Skeletal muscle tissue (tissue), 4 donors: Measurements from ENCODE around the gene MORN1. TPM values are rescaled to one million over a fixed set of nuclear protein-coding genes. Genes with fewer than 3 reads are reported as not detected.
"Not testable (repeated sequence)": the region's sequence is repeated elsewhere in the genome, so short reads cannot be mapped to it uniquely, and the experiment has no call there.

ENCODE experiments used
- H3K27ac ChIP-seq: one replicate; pipeline ENCODE4 v1.7.0; 2013; ENCODE audit warnings: mild to moderate bottlenecking, low read depth, low read length, inconsistent platforms
- H3K27me3 ChIP-seq, 3 donors: one replicate each; pipeline ENCODE4 v1.7.0; 2013; ENCODE audit warnings: low read length in 3 of 3; ENCODE audit not compliant: control insufficient read depth in 3 of 3, insufficient read depth in 3 of 3
- H3K36me3 ChIP-seq, 3 donors: one replicate each; pipeline ENCODE4 v1.7.0; 2013; ENCODE audit warnings: low read length in 3 of 3; ENCODE audit not compliant: control insufficient read depth in 3 of 3, insufficient read depth in 3 of 3
- H3K4me1 ChIP-seq, 3 donors: one replicate each; pipeline ENCODE4 v1.7.0; 2013; ENCODE audit warnings: low read length in 3 of 3, mild to moderate bottlenecking in 3 of 3; ENCODE audit not compliant: control insufficient read depth in 3 of 3, insufficient read depth in 3 of 3
- H3K4me3 ChIP-seq, 3 donors: one replicate each; pipeline ENCODE4 v1.7.0; 2013; ENCODE audit warnings: low read length in 3 of 3
- H3K9ac ChIP-seq, 3 donors: one replicate each; pipeline ENCODE4 v1.7.0; 2013; ENCODE audit warnings: low read length in 3 of 3, mild to moderate bottlenecking in 3 of 3, moderate library complexity in 2 of 3, low read depth in 1 of 3
- H3K9me3 ChIP-seq, 3 donors: one replicate each; pipeline ENCODE4 v1.7.0; 2013; ENCODE audit warnings: low read length in 3 of 3; ENCODE audit not compliant: control insufficient read depth in 3 of 3
- total RNA-seq: library from RNA; depleted of rRNA; stranded (reverse); fragments of >200 nt; gene quantifications from one replicate; pipeline ENCODE4 v1.2.3, GENCODE V29; 2014
- donor health status: Osteomylitis.

MORN1 gene
- total RNA-seq, 1 donor from 2014 or later: 4.2 TPM

DNA sequence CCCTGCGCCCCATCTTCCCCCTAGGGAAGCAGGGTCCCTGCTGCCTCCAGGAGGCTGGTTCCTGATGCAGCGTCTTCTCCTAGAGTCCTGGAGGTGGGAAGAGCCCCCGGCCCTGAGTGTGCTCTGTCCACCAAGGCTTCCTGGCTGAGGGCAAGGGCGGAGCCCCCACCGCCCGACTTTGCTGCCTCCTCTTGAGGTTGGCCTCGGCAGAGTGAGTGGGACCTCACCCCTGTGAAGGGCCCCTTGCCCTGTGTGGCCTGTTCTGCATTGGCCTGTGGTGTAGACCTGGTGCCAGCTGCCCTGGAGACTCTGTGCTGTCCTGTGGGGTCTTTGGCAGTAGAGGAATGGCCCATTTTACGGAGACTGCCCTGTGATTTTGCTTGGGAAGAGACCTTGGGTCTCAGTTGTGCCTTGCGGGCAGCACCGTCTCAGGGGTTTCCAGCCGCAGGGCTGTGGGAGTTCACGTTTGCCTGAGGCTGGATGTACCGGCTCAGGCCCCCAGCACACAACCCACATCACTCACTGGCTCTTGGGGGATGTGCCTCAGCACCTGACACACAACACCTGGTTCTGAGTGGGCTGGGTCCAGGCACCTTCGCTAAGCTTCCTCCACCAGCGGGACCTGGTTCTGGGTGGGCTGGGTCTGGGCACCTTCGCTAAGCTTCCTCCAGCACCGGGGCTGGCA lies 89.6 kb downstream of the MORN1 start:
- Histone ChIP-seq H3K27ac (peak overlapping the region; percentile 56), H3K27me3 (no peaks in the 10 kb centered on the region), H3K4me3 (no peak overlapping the region), H3K36me3 (peaks cover 19 to 24% (median 20%) of the 10 kb centered on the region in 3 donors), H3K4me1 (peaks cover 33 to 45% (median 36%) of the 10 kb centered on the region in 3 donors), H3K9me3 (no peaks in the 10 kb centered on the region), H3K9ac (peak overlapping the region in 1 of 3 donors; percentile 16)

DNA sequence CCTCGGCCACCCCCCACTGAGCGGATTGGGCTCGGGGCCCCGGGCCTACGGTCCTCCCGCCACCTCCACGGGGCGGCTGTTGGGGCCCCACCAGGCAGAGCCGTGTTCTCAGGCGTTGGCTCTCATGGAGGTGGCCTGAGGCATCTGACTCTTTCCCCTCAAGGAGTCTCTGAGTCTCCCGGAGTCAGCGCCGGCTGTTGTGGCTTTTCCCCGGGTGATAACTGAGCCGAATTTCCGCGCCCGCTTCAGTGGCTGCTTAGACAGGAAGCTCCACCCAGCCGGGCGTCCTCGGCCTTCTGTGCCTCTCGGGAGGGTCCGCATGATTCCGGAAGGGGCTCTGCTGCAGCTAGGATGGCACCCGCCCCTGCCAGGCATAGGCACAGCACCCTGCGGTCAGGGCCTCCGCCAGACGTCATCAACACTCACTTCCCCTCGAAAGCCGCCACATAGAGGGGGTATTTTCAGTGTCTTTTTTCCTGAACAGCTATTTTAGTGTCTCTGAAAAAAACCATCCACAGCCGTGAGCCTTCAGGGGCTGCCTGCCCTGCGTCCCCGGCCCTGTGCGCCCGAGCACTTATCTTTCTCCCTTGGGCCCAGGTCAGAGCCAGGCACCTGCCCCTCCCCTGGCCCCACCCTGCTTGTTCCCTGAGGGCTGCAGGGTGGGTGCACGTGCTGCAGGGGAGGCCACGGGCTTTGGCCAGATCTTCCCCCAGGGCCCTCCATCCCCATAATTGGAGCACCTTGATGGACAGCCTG lies 90.3 kb downstream of the MORN1 start:
- H3K36me3 ChIP-seq: peaks cover 16 to 22% (median 18%) of the 10 kb centered on the region in 3 donors
- H3K27ac ChIP-seq: peak overlapping the region; percentile 56
- no peaks in the 10 kb centered on the region for H3K27me3 ChIP-seq
- no peaks in the 10 kb centered on the region for H3K9me3 ChIP-seq
- H3K4me3 ChIP-seq: peak overlapping the region in 1 of 3 donors; percentile 43
- peaks cover 33 to 45% (median 36%) of the 10 kb centered on the region in 3 donors for H3K4me1 ChIP-seq
- H3K9ac ChIP-seq: peak overlapping the region in 2 of 3 donors; percentile 16 to 38

DNA sequence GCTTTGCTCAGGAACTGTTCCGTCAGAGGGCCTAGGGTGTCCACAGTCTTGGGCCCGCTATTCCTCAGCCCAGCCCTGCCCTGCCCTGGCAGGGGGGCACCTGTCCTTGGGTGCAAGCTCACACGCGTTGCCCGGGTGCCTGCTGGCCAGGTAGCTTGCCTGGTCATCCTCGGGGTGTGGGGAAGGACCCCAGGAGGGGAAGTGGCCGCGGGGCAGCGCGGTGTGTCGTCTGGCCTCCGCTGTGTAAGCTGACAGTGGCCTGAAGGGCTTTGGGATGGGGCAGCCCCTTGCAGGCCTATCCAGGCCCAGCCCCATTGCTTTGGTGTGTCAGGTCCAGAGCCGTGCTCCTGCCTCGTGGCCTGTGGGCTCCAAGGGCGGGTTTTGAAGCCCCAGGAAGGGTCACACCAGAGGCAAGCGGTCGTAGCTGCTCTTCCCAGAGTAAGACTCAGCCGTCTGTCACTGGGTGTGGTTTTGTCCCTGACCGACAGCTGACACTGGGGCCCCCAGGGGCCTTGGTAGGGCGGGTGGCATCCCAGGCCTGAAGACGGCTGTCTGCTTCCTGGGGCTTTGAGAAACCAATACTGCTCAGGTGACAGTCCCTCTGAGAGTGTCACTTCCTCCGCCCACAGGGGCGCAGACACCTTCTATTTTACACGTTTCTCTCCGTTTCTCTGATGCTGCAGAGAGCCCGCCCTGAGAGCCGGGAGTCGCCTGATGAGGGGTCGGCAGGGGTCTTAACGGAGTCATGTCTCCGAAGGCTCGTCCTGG lies 91.2 kb downstream of the MORN1 start:
- no peaks in the 10 kb centered on the region for H3K9me3 ChIP-seq
- peak overlapping the region; percentile 56 for H3K27ac ChIP-seq
- no peaks in the 10 kb centered on the region for H3K27me3 ChIP-seq
- H3K4me3 ChIP-seq: peak overlapping the region in 2 of 3 donors; percentile 29 to 43
- H3K9ac ChIP-seq: peak overlapping the region in 2 of 3 donors; percentile 38 to 50
- peaks cover 36 to 45% (median 36%) of the 10 kb centered on the region in 3 donors for H3K4me1 ChIP-seq
- peaks cover 15 to 18% (median 17%) of the 10 kb centered on the region in 3 donors for H3K36me3 ChIP-seq

DNA sequence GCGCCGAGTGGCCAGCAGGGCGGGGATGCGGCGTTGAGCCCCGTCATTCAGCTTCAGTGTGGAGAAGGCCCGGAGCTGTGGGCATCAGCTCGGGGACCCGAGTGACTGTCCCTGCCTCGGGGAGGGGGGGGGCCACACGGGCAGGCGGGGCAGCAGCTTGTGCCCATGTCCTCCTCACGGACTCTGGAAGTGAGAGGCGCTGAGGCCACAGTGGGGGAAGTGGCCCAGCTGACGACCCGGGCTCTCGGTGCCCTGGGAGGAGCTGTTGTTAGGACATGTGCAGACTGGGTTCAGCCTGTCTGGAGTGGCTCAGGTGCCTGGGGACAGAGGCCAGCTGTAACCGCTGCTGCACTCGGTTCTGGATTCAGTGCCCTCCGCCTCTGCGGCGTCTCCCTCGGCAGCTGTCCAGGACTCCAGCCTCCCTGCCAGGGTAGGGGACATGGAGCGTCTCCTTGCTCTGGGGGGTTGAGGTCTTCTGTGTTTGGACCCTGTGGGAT lies 92.2 kb downstream of the MORN1 start:
- peaks cover 41 to 55% (median 43%) of the 10 kb centered on the region in 3 donors for H3K4me1 ChIP-seq

GRCh38 chr1:2298685-2299084 lies 92.7 kb downstream of the MORN1 start:
- Histone ChIP-seq H3K27me3 (no peaks in the 10 kb centered on the region), H3K27ac (no peak overlapping the region), H3K36me3 (peaks cover 6 to 7% (median 7%) of the 10 kb centered on the region in 3 donors), H3K9me3 (no peaks in the 10 kb centered on the region), H3K4me3 (no peak overlapping the region), H3K4me1 (peaks cover 45 to 59% (median 48%) of the 10 kb centered on the region in 3 donors), H3K9ac (peak overlapping the region in 1 of 3 donors; percentile 50)

More for the DNA sequence above, 92.2 kb downstream of the MORN1 start:
- H3K27me3 ChIP-seq: no peaks in the 10 kb centered on the region
- H3K9ac ChIP-seq: peak overlapping the region in 1 of 3 donors; percentile 50
- peak overlapping the region in 1 of 3 donors; percentile 6 for H3K4me3 ChIP-seq
- no peaks in the 10 kb centered on the region for H3K9me3 ChIP-seq
- peak overlapping the region; percentile 3 for H3K27ac ChIP-seq
- H3K36me3 ChIP-seq: peaks cover 7 to 8% (median 8%) of the 10 kb centered on the region in 3 donors

DNA sequence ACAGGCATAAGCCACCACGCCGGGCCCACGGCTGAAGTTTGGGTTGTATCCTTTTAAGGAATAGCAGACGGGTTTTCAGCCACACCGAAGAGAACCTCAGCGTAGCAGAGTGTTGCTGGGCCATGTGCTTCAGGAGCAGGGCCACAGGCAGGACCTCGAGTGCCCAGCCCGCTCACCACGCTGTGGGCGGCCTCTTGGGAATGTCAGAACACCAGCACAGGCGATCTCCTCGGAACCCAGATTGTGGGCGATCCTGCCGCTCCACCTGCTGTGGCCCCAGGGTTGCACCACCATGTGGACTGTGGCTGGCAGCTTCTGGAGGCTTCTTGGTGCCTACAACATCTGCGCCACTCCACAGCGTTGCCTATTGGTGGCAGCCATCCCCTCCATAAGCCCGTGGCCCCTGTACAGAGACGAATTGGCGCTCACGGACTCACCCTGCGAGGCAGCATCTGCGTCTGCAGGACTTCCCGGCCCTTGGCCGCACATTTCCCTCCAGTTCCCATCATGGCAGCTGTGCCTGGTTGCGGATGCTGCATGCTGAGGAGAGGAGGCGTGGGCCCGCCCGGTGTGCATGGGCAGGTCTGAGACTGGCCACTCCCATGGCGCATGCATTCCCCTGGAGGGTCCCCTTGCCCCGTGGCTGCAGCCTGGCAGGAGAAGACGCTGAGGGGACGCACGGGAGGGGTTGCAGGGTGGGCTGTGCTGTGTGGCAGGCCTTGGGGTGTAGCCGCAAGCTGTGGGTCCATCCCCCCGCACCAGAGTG lies 93.9 kb downstream of the MORN1 start:
- Histone ChIP-seq H3K27me3 (no peaks in the 10 kb centered on the region), H3K9ac (no peak overlapping the region), H3K4me3 (no peak overlapping the region), H3K36me3 (peaks cover 0 to 3% (median 0%) of the 10 kb centered on the region in 3 donors), H3K27ac (no peak overlapping the region), H3K4me1 (peaks cover 50 to 68% (median 52%) of the 10 kb centered on the region in 3 donors), H3K9me3 (no peaks in the 10 kb centered on the region)

DNA sequence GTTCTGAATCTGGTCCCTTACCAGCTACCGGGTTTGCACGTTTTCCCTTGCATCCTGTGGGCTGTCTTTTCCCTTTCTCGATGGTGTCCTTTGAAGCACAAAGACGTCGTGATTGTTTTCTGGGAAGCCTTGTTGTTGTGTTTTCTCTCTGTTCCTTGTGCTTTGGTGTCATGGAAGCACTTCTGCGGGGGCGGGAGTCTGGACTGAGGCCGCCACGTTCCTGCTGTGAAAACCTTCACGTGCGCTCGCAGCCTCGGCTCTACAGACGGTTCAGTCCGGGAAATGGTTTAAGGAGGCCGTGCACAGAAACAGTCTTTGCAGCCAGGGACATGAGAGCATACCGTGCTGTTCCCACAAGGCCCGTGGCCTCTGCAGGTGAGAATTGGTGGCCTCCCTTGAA lies 94.7 kb downstream of the MORN1 start:
- H3K27ac ChIP-seq: no peak overlapping the region
- H3K4me3 ChIP-seq: no peak overlapping the region
- H3K9ac ChIP-seq: no peak overlapping the region
- peaks cover 52 to 68% (median 55%) of the 10 kb centered on the region in 3 donors for H3K4me1 ChIP-seq
- no peaks in the 10 kb centered on the region for H3K9me3 ChIP-seq
- no peaks in the 10 kb centered on the region for H3K27me3 ChIP-seq
- H3K36me3 ChIP-seq: peaks cover 0 to 3% (median 0%) of the 10 kb centered on the region in 3 donors

GRCh38 chr1:2296211-2296610 lies 95.1 kb downstream of the MORN1 start:
- not testable (repeated sequence) for H3K36me3 ChIP-seq, H3K9me3 ChIP-seq, H3K9ac ChIP-seq, H3K4me3 ChIP-seq, H3K27me3 ChIP-seq, H3K27ac ChIP-seq
- peaks cover 54 to 67% (median 55%) of the 10 kb centered on the region in 3 donors for H3K4me1 ChIP-seq

- H3K27ac ChIP-seq: no peak overlapping the region
- peaks cover 57 to 68% (median 59%) of the 10 kb centered on the region in 3 donors for H3K4me1 ChIP-seq
- no peaks in the 10 kb centered on the region for H3K27me3 ChIP-seq
- H3K9me3 ChIP-seq: no peaks in the 10 kb centered on the region
- H3K9ac ChIP-seq: no peak overlapping the region
- H3K4me3 ChIP-seq: no peak overlapping the region
- H3K36me3 ChIP-seq: peaks cover 0 to 3% (median 0%) of the 10 kb centered on the region in 3 donors
These were observed 95.8 kb downstream of the MORN1 start for GRCh38 chr1:2295526-2295925.
